PC-9 (cell line): Measurements from ENCODE around the gene ZNF263. TPM values are rescaled to one million over a fixed set of nuclear protein-coding genes. Genes with fewer than 3 reads are reported as not detected.
"Not testable (repeated sequence)": the region's sequence is repeated elsewhere in the genome, so short reads cannot be mapped to it uniquely, and the experiment has no call there.

ENCODE experiments used
- BruUV-seq: library from RNA; stranded (reverse); fragments of 400-500 nt; replicated peaks from 2 replicates; lab custom pipeline; 2021; lab: Mats Ljungman, UMichigan
- CTCF ChIA-PET: fragments of 300-600 bp; sonication (Branson Sonifier 250); formaldehyde crosslinking; loops from one replicate; lab custom pipeline; 2022; ENCODE audit warnings: antibody characterized with exemption; lab: Charles Lee
- POLR2A ChIA-PET: fragments of 300-600 bp; sonication (Branson Sonifier 250); formaldehyde crosslinking; loops from one replicate; lab custom pipeline; 2022; ENCODE audit warnings: antibody characterized with exemption; ENCODE audit not compliant: unreplicated experiment; lab: Charles Lee
- DNase-seq, 2 experiments: peaks; one replicate each; pipeline versions ENCODE4 v3.0.0 to v3.0.0-alpha.2; 2015 to 2022; ENCODE audit warnings: mixed read lengths in 1 of 2
- H2AFZ ChIP-seq: fragments of 200-600 bp; sonication (generic); 2 replicates; pipeline ENCODE4 v1.8.1; 2017; ENCODE audit warnings: antibody characterized with exemption
- H3F3A ChIP-seq: fragments of 200-600 bp; sonication (generic); 2 replicates; pipeline ENCODE4 v1.8.1; 2017; ENCODE audit warnings: antibody characterized with exemption, mild to moderate bottlenecking, low read depth; ENCODE audit not compliant: insufficient read depth
- H3K27ac ChIP-seq: fragments of 200-600 bp; sonication (generic); 2 replicates; pipeline ENCODE4 v1.6.1; 2016; ENCODE audit warnings: mixed run types
- H3K27me3 ChIP-seq: fragments of 200-600 bp; sonication (generic); 2 replicates; pipeline ENCODE4 v1.6.1; 2016; ENCODE audit warnings: low read depth, mixed run types; ENCODE audit not compliant: insufficient read depth
- H3K36me3 ChIP-seq: fragments of 200-600 bp; sonication (generic); 2 replicates; pipeline ENCODE4 v1.6.1; 2016; ENCODE audit warnings: low read depth, mixed run types
- H3K4me1 ChIP-seq: fragments of 200-600 bp; sonication (generic); replicated peaks from 2 replicates; pipeline ENCODE4 v1.6.1; 2016; ENCODE audit warnings: mixed run types; ENCODE audit not compliant: insufficient read depth
- H3K4me2 ChIP-seq: fragments of 200-600 bp; sonication (generic); 2 replicates; pipeline ENCODE4 v1.6.1; 2017; ENCODE audit warnings: mixed run types
- H3K4me3 ChIP-seq: fragments of 200-600 bp; sonication (generic); 2 replicates; pipeline ENCODE4 v1.6.1; 2016; ENCODE audit warnings: mixed run types
- H3K79me2 ChIP-seq: fragments of 200-600 bp; sonication (generic); 2 replicates; pipeline ENCODE4 v1.6.1; 2017; ENCODE audit warnings: low read depth, mixed run types
- H3K9me2 ChIP-seq: fragments of 200-600 bp; sonication (generic); 2 replicates; pipeline ENCODE4 v1.8.1; 2017; ENCODE audit warnings: mild to moderate bottlenecking; ENCODE audit not compliant: insufficient read depth
- H3K9me3 ChIP-seq: fragments of 200-600 bp; sonication (generic); 2 replicates; pipeline ENCODE4 v1.8.1; 2016; ENCODE audit warnings: low read depth; ENCODE audit not compliant: insufficient read depth
- H4K20me1 ChIP-seq: fragments of 200-600 bp; sonication (generic); 2 replicates; pipeline ENCODE4 v1.8.1; 2017; ENCODE audit not compliant: insufficient read depth
- EZH2 ChIP-seq: fragments of 200-600 bp; sonication (generic); IDR thresholded peaks from 2 replicates; pipeline ENCODE4 v1.8.0; 2017; ENCODE audit warnings: antibody characterized with exemption, low read depth
- intact Hi-C: fragments of 100-400 bp; cut with micrococcal nuclease; formaldehyde crosslinking; loops from one replicate; pipeline ENCODE4 v1.10.0; 2022; ENCODE audit not compliant: unreplicated experiment
- total RNA-seq: library from RNA; stranded (reverse); gene quantifications from 2 replicates; pipeline ENCODE4 v1.2.3, GENCODE V29; 2021
- TF ChIP-seq, protein P1 (sequence below): fragments of 200-600 bp; sonication (generic); conservative IDR thresholded peaks from 2 replicates; pipeline ENCODE4 v1.6.1; 2017; ENCODE audit warnings: mixed run types, antibody characterized with exemption, mild to moderate bottlenecking, moderate library complexity

The ZNF263 gene
- total RNA-seq, 1 experiment from 2014 or later, result 36.8 TPM

- no peaks in the 10 kb centered on the region for H3K79me2 ChIP-seq
- no TSS peak for BruUV-seq
- DNase-seq, result no peak
- ChIA-PET CTCF (no interaction called here), POLR2A (no interaction called here)
- H3K9me3 ChIP-seq, result peaks cover 5% of the 10 kb centered on the region; the same call in 1 of the 2 replicates
- H3K9me2 ChIP-seq, result no peaks in the 10 kb centered on the region
- no peaks in the 10 kb centered on the region; the same call in 1 of the 2 replicates for H3K4me1 ChIP-seq
- H2AFZ ChIP-seq, result no peak overlapping the region
- no peak overlapping the region for H3K27ac ChIP-seq
- H3K36me3 ChIP-seq, result no peaks in the 10 kb centered on the region
- peaks cover 19% of the 10 kb centered on the region for H3F3A ChIP-seq
- TF ChIP-seq, protein P1, sequence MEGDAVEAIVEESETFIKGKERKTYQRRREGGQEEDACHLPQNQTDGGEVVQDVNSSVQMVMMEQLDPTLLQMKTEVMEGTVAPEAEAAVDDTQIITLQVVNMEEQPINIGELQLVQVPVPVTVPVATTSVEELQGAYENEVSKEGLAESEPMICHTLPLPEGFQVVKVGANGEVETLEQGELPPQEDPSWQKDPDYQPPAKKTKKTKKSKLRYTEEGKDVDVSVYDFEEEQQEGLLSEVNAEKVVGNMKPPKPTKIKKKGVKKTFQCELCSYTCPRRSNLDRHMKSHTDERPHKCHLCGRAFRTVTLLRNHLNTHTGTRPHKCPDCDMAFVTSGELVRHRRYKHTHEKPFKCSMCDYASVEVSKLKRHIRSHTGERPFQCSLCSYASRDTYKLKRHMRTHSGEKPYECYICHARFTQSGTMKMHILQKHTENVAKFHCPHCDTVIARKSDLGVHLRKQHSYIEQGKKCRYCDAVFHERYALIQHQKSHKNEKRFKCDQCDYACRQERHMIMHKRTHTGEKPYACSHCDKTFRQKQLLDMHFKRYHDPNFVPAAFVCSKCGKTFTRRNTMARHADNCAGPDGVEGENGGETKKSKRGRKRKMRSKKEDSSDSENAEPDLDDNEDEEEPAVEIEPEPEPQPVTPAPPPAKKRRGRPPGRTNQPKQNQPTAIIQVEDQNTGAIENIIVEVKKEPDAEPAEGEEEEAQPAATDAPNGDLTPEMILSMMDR, result no peak
- TF ChIP-seq EZH2, result no peak
- no peaks in the 10 kb centered on the region for H3K27me3 ChIP-seq
- no peak overlapping the region for H3K4me3 ChIP-seq
- H4K20me1 ChIP-seq, result no peaks in the 10 kb centered on the region
- H3K4me2 ChIP-seq, result no peak overlapping the region
- intact Hi-C loops, result loop anchor here (10.0 kb wide), 1 partner anchor 377 kb away; no protein-coding TSS in a partner anchor
Observed at GRCh38 chr16:3268294-3268693, 15.0 kb upstream of the ZNF263 start.

DNA sequence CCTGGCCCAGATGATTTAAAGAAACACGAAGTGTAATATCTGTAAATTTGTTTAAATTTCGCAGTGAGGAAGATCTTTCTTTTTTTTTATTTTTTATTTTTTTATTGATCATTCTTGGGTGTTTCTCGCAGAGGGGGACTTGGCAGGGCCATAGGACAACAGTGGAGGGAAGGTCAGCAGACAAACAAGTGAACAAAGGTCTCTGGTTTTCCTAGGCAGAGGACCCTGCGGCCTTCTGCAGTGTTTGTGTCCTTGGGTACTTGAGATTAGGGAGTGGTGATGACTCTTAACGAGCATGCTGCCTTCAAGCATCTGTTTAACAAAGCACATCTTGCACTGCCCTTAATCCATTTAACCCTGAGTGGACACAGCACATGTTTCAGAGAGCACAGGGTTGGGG lies 12.6 kb upstream of the ZNF263 start:
- H2AFZ ChIP-seq, H3K27ac ChIP-seq, POLR2A ChIA-PET, H3K4me2 ChIP-seq, DNase-seq, H3K9me2 ChIP-seq, H4K20me1 ChIP-seq, H3K36me3 ChIP-seq, CTCF ChIA-PET, H3K27me3 ChIP-seq, H3K9me3 ChIP-seq, intact Hi-C loops, H3K4me1 ChIP-seq, H3K79me2 ChIP-seq, H3K4me3 ChIP-seq, H3F3A ChIP-seq, BruUV-seq: not testable (repeated sequence)

DNA sequence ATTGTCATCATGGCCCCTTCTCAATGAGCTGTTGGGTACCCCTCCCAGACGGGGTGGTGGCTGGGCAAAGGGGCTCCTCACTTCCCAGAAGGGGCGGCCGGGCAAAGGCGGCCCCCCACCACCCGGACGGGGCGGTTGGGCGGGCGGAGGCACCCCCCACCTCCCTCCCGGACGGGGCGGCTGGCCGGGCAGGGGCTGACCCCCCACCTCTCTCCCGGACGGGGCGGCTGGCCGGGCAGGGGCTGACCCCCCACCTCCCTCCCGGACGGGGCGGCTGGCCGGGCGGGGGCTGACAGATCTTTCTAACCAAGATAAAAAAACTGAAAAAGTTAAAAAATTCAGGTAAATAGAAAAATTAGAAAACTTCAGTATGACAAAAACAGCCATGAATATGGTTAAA lies 12.0 kb upstream of the ZNF263 start:
- BruUV-seq, CTCF ChIA-PET, H4K20me1 ChIP-seq: not testable (repeated sequence)

GRCh38 chr16:3274490-3274889 lies 8.8 kb upstream of the ZNF263 start:
- no peak overlapping the region for H3K4me3 ChIP-seq
- peak in 1 of 2 experiments; percentile 37 for DNase-seq
- H3K4me1 ChIP-seq, result no peaks in the 10 kb centered on the region
- no peak overlapping the region for H3K27ac ChIP-seq
- H2AFZ ChIP-seq, result no peak overlapping the region
- BruUV-seq, result no TSS peak
- no peaks in the 10 kb centered on the region for H3K79me2 ChIP-seq
- H4K20me1 ChIP-seq, result no peaks in the 10 kb centered on the region
- no peaks in the 10 kb centered on the region; the same call in 1 of the 2 replicates for H3K27me3 ChIP-seq
- ChIA-PET POLR2A (no interaction called here), CTCF (no interaction called here)
- TF ChIP-seq, protein P1, result no peak
- TF ChIP-seq EZH2, result no peak
- no peaks in the 10 kb centered on the region for H3K36me3 ChIP-seq
- H3K9me3 ChIP-seq, result no peaks in the 10 kb centered on the region
- H3K4me2 ChIP-seq, result no peak overlapping the region
- intact Hi-C loops, result no loop called here
- no peaks in the 10 kb centered on the region for H3K9me2 ChIP-seq
- H3F3A ChIP-seq, result no peaks in the 10 kb centered on the region

More for the DNA sequence above, 12.0 kb upstream of the ZNF263 start:
- POLR2A ChIA-PET, H3K4me3 ChIP-seq, H3K4me1 ChIP-seq, H3K36me3 ChIP-seq, H3K27ac ChIP-seq, H3K9me3 ChIP-seq, H3K4me2 ChIP-seq, intact Hi-C loops, H3K9me2 ChIP-seq, DNase-seq, H3F3A ChIP-seq, H2AFZ ChIP-seq, H3K79me2 ChIP-seq, H3K27me3 ChIP-seq: not testable (repeated sequence)
